Neuronal stem cell (in vitro differentiated cells): ENCODE measurements around the gene MORN5.

Experiments
- DNase-seq: peaks from one replicate; pipeline ENCODE4 v3.0.0-alpha.2; 2013; ENCODE audit warnings: low spot score
- H2AFZ ChIP-seq: one replicate; pipeline ENCODE4 v1.6.1; 2013; ENCODE audit warnings: mild to moderate bottlenecking, low read length, inconsistent platforms
- H2AK5ac ChIP-seq: 2 replicates; pipeline ENCODE4 v1.6.1; 2013; ENCODE audit warnings: low read depth, mild to moderate bottlenecking, inconsistent platforms, low read length, moderate library complexity, mixed read lengths
- H2BK120ac ChIP-seq: 2 replicates; pipeline ENCODE4 v1.6.1; 2013; ENCODE audit warnings: low read depth, mild to moderate bottlenecking, inconsistent platforms, low read length, moderate library complexity, mixed read lengths
- H2BK12ac ChIP-seq: one replicate; pipeline ENCODE4 v1.6.1; 2013; ENCODE audit warnings: low read length, inconsistent platforms
- H2BK15ac ChIP-seq: 2 replicates; pipeline ENCODE4 v1.6.1; 2013; ENCODE audit warnings: mild to moderate bottlenecking, low read length, inconsistent platforms, mixed read lengths
- H2BK5ac ChIP-seq: one replicate; pipeline ENCODE4 v1.6.1; 2013; ENCODE audit warnings: inconsistent platforms, mild to moderate bottlenecking, low read length, moderate library complexity
- H3K14ac ChIP-seq: one replicate; pipeline ENCODE4 v1.6.1; 2013; ENCODE audit warnings: low read length, inconsistent platforms
- H3K18ac ChIP-seq: 2 replicates; pipeline ENCODE4 v1.6.1; 2013; ENCODE audit warnings: low read length, inconsistent platforms
- H3K23ac ChIP-seq: 2 replicates; pipeline ENCODE4 v1.6.1; 2013; ENCODE audit warnings: low read depth, mild to moderate bottlenecking, mixed read lengths, low read length, inconsistent platforms; ENCODE audit not compliant: poor library complexity
- H3K27ac ChIP-seq: replicated peaks from 3 replicates; pipeline ENCODE4 v1.5.1; 2013; ENCODE audit warnings: low read length, inconsistent platforms
- H3K27me3 ChIP-seq, 3 experiments: 2 replicates each; pipeline ENCODE4 v1.6.1; 2013; ENCODE audit warnings: low read length in 3 of 3, mild to moderate bottlenecking in 2 of 3, inconsistent platforms in 1 of 3, low read depth in 1 of 3, mixed read lengths in 1 of 3, moderate library complexity in 1 of 3; ENCODE audit not compliant: control insufficient read depth in 3 of 3, insufficient read depth in 3 of 3
- H3K36me3 ChIP-seq, 2 donors: replicated peaks in 1 of 2; 2 replicates each; pipeline ENCODE4 v1.6.1; 2013; ENCODE audit warnings: low read length in 2 of 2; ENCODE audit not compliant: control insufficient read depth in 2 of 2, insufficient read depth in 2 of 2
- H3K4ac ChIP-seq: 2 replicates; pipeline ENCODE4 v1.6.1; 2013; ENCODE audit warnings: inconsistent platforms, mild to moderate bottlenecking, low read length, moderate library complexity
- H3K4me1 ChIP-seq, 2 donors: 1 replicate in 1 of 2; 2 replicates in 1 of 2; pipeline ENCODE4 v1.6.1; 2013; ENCODE audit warnings: low read length in 2 of 2, low read depth in 1 of 2; ENCODE audit not compliant: control insufficient read depth in 2 of 2, insufficient read depth in 1 of 2
- H3K4me2 ChIP-seq: one replicate; pipeline ENCODE4 v1.6.1; 2013; ENCODE audit warnings: mild to moderate bottlenecking, low read length, inconsistent platforms; ENCODE audit not compliant: insufficient read depth, poor library complexity, severe bottlenecking
- H3K4me3 ChIP-seq, 2 donors: 2 replicates each; pipeline ENCODE4 v1.5.1; 2013; ENCODE audit warnings: low read length in 2 of 2, mild to moderate bottlenecking in 2 of 2, inconsistent platforms in 1 of 2, moderate library complexity in 1 of 2
- H3K79me1 ChIP-seq: one replicate; pipeline ENCODE4 v1.6.1; 2013; ENCODE audit warnings: low read depth, mild to moderate bottlenecking, inconsistent platforms, low read length, moderate library complexity
- H3K9ac ChIP-seq: one replicate; pipeline ENCODE4 v1.6.1; 2013; ENCODE audit warnings: mild to moderate bottlenecking, low read depth, low read length, inconsistent platforms; ENCODE audit not compliant: poor library complexity
- H3K9me3 ChIP-seq, 2 donors: replicated peaks in 1 of 2; 2 replicates each; pipeline versions ENCODE3 to v1.6.1; 2013; ENCODE audit warnings: low read length in 2 of 2, mild to moderate bottlenecking in 2 of 2, inconsistent platforms in 1 of 2, low read depth in 1 of 2, mixed read lengths in 1 of 2, moderate library complexity in 1 of 2; ENCODE audit not compliant: control insufficient read depth in 2 of 2, insufficient read depth in 1 of 2
- H4K8ac ChIP-seq: one replicate; pipeline ENCODE4 v1.6.1; 2013; ENCODE audit warnings: low read depth, mild to moderate bottlenecking, inconsistent platforms, low read length, moderate library complexity
- H4K91ac ChIP-seq: one replicate; pipeline ENCODE4 v1.6.1; 2013; ENCODE audit warnings: low read length, low read depth, mild to moderate bottlenecking, inconsistent platforms; ENCODE audit not compliant: poor library complexity
- WGBS, 2 donors: extraction: QIAGEN DNeasy Blood & Tissue Kit; methylation state at CpG; one replicate each; pipeline ENCODE4 v1.1.7; 2013; ENCODE audit warnings: missing lambda C conversion rate in 2 of 2, mixed read lengths in 1 of 2; ENCODE audit not compliant: insufficient read length in 2 of 2, insufficient replicate concordance in 1 of 2; ENCODE audit errors: extremely low coverage in 2 of 2; 5-methylcytosine and 5-hydroxymethylcytosine counted together

The MORN5 gene

GRCh38 chr9:122122468-122122867, 37.2 kb upstream of the MORN5 start:
- Histone ChIP-seq H3K9me3 (no peaks in the 10 kb centered on the region), H2AFZ (no peak overlapping the region), H4K8ac (no peak overlapping the region), H2BK15ac (no peak overlapping the region), H3K23ac (no peak overlapping the region), H3K14ac (no peak overlapping the region), H2BK120ac (no peak overlapping the region), H3K27me3 (peaks cover 4 to 34% (median 25%) of the 10 kb centered on the region in 3 experiments), H3K4me2 (no peak overlapping the region), H3K27ac (no peak overlapping the region), H4K91ac (no peak overlapping the region), H3K4ac (no peak overlapping the region), H2BK12ac (no peak overlapping the region), H2AK5ac (peak overlapping the region; percentile 57), H3K36me3 (no peaks in the 10 kb centered on the region), H3K79me1 (no peaks in the 10 kb centered on the region), H3K9ac (no peak overlapping the region), H3K4me1 (peaks cover 8 to 9% of the 10 kb centered on the region in 2 donors), H2BK5ac (no peak overlapping the region), H3K18ac (peak overlapping the region; percentile 65), H3K4me3 (no peak overlapping the region)
- no peak for DNase-seq
- WGBS, 2 donors, result no CpG with 5 or more reads among the region's 6 CpGs

GRCh38 chr9:122122903-122123632, 36.6 kb upstream of the MORN5 start:
- peak; percentile 80 for DNase-seq
- H2AFZ ChIP-seq, result no peak overlapping the region
- H3K18ac ChIP-seq, result no peak overlapping the region
- H3K4me1 ChIP-seq, result peaks cover 8 to 9% of the 10 kb centered on the region in 2 donors
- H2AK5ac ChIP-seq, result no peak overlapping the region
- H3K9ac ChIP-seq, result no peak overlapping the region
- no peaks in the 10 kb centered on the region for H3K79me1 ChIP-seq
- no peak overlapping the region for H3K23ac ChIP-seq
- H2BK12ac ChIP-seq, result no peak overlapping the region
- no peak overlapping the region for H3K4me3 ChIP-seq
- no peak overlapping the region for H3K27ac ChIP-seq
- no peak overlapping the region for H4K8ac ChIP-seq
- no peak overlapping the region for H3K4me2 ChIP-seq
- peaks cover 4 to 38% (median 30%) of the 10 kb centered on the region in 3 experiments for H3K27me3 ChIP-seq
- no peak overlapping the region for H3K4ac ChIP-seq
- H3K9me3 ChIP-seq, result no peaks in the 10 kb centered on the region
- no CpG with 5 or more reads among the region's 13 CpGs for WGBS, 2 donors
- H2BK120ac ChIP-seq, result no peak overlapping the region
- H3K14ac ChIP-seq, result no peak overlapping the region
- no peaks in the 10 kb centered on the region for H3K36me3 ChIP-seq
- H2BK15ac ChIP-seq, result peak overlapping the region; percentile 56
- no peak overlapping the region for H2BK5ac ChIP-seq
- H4K91ac ChIP-seq, result no peak overlapping the region

DNA sequence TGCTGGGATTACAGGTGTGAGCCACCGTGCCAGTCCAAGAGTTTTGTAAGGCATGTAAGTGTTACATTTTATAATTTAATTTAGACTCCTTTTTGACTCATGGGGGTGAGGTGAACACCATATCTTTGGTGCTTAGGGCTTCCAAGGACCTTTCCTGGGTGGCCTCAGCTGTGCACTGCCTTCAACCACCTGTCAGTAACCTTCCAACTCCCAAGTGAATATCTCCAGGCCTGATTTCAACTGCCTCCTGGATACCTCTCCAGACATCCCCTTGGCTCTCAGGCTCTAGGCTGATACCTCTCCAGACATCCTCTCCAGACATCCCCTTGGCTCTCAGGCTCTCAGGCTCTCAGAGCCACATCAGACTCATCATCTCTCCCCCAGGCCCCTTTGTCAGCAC, 35.7 kb upstream of the MORN5 start:
- H4K8ac ChIP-seq, result no peak overlapping the region
- H3K23ac ChIP-seq, result no peak overlapping the region
- no peaks in the 10 kb centered on the region for H3K9me3 ChIP-seq
- H2BK5ac ChIP-seq, result no peak overlapping the region
- H3K4me2 ChIP-seq, result no peak overlapping the region
- no peaks in the 10 kb centered on the region for H3K36me3 ChIP-seq
- peak overlapping the region; percentile 42 for H2AK5ac ChIP-seq
- peaks cover 4 to 45% (median 35%) of the 10 kb centered on the region in 3 experiments for H3K27me3 ChIP-seq
- no peak overlapping the region for H3K4me3 ChIP-seq
- H3K9ac ChIP-seq, result no peak overlapping the region
- no peak overlapping the region for H4K91ac ChIP-seq
- H3K79me1 ChIP-seq, result no peaks in the 10 kb centered on the region
- DNase-seq, result no peak
- H2AFZ ChIP-seq, result no peak overlapping the region
- H2BK15ac ChIP-seq, result no peak overlapping the region
- H3K14ac ChIP-seq, result no peak overlapping the region
- no peak overlapping the region for H2BK12ac ChIP-seq
- no peak overlapping the region for H3K27ac ChIP-seq
- no peak overlapping the region for H3K4ac ChIP-seq
- H3K4me1 ChIP-seq, result peaks cover 8 to 9% of the 10 kb centered on the region in 2 donors
- WGBS, 2 donors, result no CpG with 5 or more reads among the region's 1 CpG
- no peak overlapping the region for H2BK120ac ChIP-seq
- no peak overlapping the region for H3K18ac ChIP-seq

GRCh38 chr9:122124528-122124927, 35.2 kb upstream of the MORN5 start:
- Histone ChIP-seq H3K14ac (no peak overlapping the region), H3K4ac (no peak overlapping the region), H2BK120ac (no peak overlapping the region), H2BK12ac (no peak overlapping the region), H3K4me2 (no peak overlapping the region), H3K23ac (no peak overlapping the region), H3K18ac (no peak overlapping the region), H3K9me3 (no peaks in the 10 kb centered on the region), H3K79me1 (no peaks in the 10 kb centered on the region), H3K27ac (no peak overlapping the region), H4K91ac (no peak overlapping the region), H3K4me3 (no peak overlapping the region), H4K8ac (no peak overlapping the region), H2AK5ac (peak overlapping the region; percentile 42), H2BK15ac (no peak overlapping the region), H3K36me3 (no peaks in the 10 kb centered on the region), H3K27me3 (peaks cover 4 to 49% (median 36%) of the 10 kb centered on the region in 3 experiments), H2AFZ (no peak overlapping the region), H3K9ac (no peak overlapping the region), H3K4me1 (peaks cover 8 to 9% of the 10 kb centered on the region in 2 donors), H2BK5ac (no peak overlapping the region)
- no CpG with 5 or more reads among the region's 7 CpGs for WGBS, 2 donors
- no peak for DNase-seq
